RWPE2 (cell line): ENCODE results near the gene ANKRD6.
"Not testable (repeated sequence)": the region's sequence is repeated elsewhere in the genome, so short reads cannot be mapped to it uniquely, and the experiment has no call there.

Source experiments
- ATAC-seq: fragments of 200-7000 bp; cut with Tn5 transposase; 3 replicates; pipeline ENCODE4 v1.9.1; 2021; ENCODE audit warnings: low read depth
- DNase-seq: peaks from one replicate; pipeline ENCODE4 v3.0.0-alpha.2; 2020; ENCODE audit warnings: low spot score
- H3K27ac ChIP-seq: fragments of 450-650 bp; 2 replicates; pipeline ENCODE4 v1.5.1; 2017; ENCODE audit warnings: mild to moderate bottlenecking; ENCODE audit not compliant: poor library complexity, severe bottlenecking
- H3K27me3 ChIP-seq: fragments of 250-450 bp; sonication (Bioruptor Pico); 2 replicates; pipeline ENCODE4 v1.5.1; 2021; ENCODE audit warnings: mild to moderate bottlenecking, moderate library complexity; ENCODE audit not compliant: insufficient read depth, poor library complexity, severe bottlenecking
- H3K36me3 ChIP-seq: fragments of 250-450 bp; sonication (Bioruptor Pico); 2 replicates; pipeline ENCODE4 v1.5.1; 2020; ENCODE audit warnings: low read depth, mild to moderate bottlenecking, moderate library complexity
- H3K4me1 ChIP-seq: fragments of 250-450 bp; sonication (Bioruptor Pico); 2 replicates; pipeline ENCODE4 v1.5.1; 2021; ENCODE audit warnings: mild to moderate bottlenecking, moderate library complexity; ENCODE audit not compliant: insufficient read depth, poor library complexity, severe bottlenecking
- H3K4me3 ChIP-seq: fragments of 250-450 bp; sonication (Bioruptor Pico); 2 replicates; pipeline ENCODE4 v1.5.1; 2021; ENCODE audit warnings: mild to moderate bottlenecking, moderate library complexity; ENCODE audit not compliant: severe bottlenecking
- H3K9me3 ChIP-seq: fragments of 250-450 bp; sonication (Bioruptor Pico); 2 replicates; pipeline ENCODE4 v1.5.1; 2021; ENCODE audit warnings: mild to moderate bottlenecking, moderate library complexity; ENCODE audit not compliant: severe bottlenecking
- CTCF ChIP-seq: fragments of 450-650 bp; IDR thresholded peaks from one replicate; pipeline ENCODE4 v1.5.1; 2017; ENCODE audit warnings: mild to moderate bottlenecking, moderate library complexity; ENCODE audit not compliant: poor library complexity, severe bottlenecking

ANKRD6 gene

DNA sequence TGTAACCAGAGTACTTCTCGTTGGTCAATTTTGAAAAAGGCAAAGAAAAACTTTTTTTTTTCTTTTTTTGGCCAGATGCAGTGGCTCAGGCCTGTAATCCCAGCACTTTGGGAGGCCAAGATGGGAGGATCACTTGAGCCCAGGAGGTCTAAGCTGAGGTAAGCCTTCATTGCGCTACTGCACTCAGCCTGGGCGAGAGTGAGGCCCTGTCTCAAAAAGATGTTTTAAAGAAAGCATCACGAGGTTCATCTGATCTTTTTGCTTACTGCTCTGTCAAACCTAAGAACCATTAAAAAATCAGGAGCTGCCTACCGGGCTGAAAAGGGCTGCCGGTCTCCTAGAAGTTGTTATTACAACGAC is 205.0 kb downstream of the ANKRD6 start:
- Histone ChIP-seq H3K4me1 (peaks cover 13% of the 10 kb centered on the region), H3K27me3 (no peaks in the 10 kb centered on the region), H3K9me3 (no peaks in the 10 kb centered on the region), H3K36me3 (peaks cover 37% of the 10 kb centered on the region), H3K4me3 (peak overlapping the region; percentile 62), H3K27ac (peak overlapping the region; percentile 77)
- no peak for ATAC-seq
- DNase-seq: no peak
- no peak for TF ChIP-seq CTCF

- Histone ChIP-seq H3K27ac (peak within 1 kb of the TSS; percentile 77), H3K4me3 (peak within 1 kb of the TSS; percentile 62), H3K27me3 (no peaks in the 10 kb centered on the region), H3K9me3 (no peaks in the 10 kb centered on the region), H3K4me1 (peaks cover 13% of the 10 kb centered on the region), H3K36me3 (peaks cover 37% of the 10 kb centered on the region)
- ATAC-seq: peak; percentile 97
- no peak for TF ChIP-seq CTCF
- peak; percentile 94 for DNase-seq
These were observed 205.6 kb downstream of the ANKRD6 start, which contains the start of gene LYRM2 for GRCh38 chr6:89638320-89639195. TSS of gene LYRM2 (minus strand) at chr6:89638747. CDS start at chr6:89638716, 31 bp downstream.

- H3K27ac ChIP-seq: no peak overlapping the region
- H3K4me3 ChIP-seq: no peak overlapping the region
- H3K27me3 ChIP-seq: no peaks in the 10 kb centered on the region
- TF ChIP-seq CTCF: no peak
- H3K36me3 ChIP-seq: peaks cover 48% of the 10 kb centered on the region
- no peak for DNase-seq
- ATAC-seq: no peak
- H3K9me3 ChIP-seq: no peaks in the 10 kb centered on the region
- H3K4me1 ChIP-seq: peaks cover 19% of the 10 kb centered on the region
These were observed 207.9 kb downstream of the ANKRD6 start for GRCh38 chr6:89640804-89641203.

DNA sequence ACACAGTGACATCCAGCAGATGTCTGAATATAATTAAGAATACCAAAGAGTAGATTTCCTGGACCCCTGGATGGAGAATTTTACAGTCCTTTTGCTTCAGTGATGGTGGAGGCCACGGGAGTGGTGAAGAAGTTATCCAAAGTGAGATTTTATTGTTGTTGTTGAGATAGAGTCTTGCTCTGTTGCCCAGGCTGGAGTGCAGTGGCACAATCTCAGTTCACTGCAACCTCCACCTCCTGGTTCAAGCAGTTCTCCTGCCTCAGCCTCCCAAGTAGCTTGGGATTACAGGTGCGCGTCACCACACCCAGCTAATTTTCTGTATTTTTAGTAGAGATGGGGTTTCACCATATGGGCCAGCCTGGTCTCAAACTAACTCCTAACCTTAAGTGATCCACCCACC is 208.6 kb downstream of the ANKRD6 start:
- not testable (repeated sequence) for H3K9me3 ChIP-seq, DNase-seq, H3K27ac ChIP-seq, ATAC-seq, H3K4me3 ChIP-seq, H3K27me3 ChIP-seq
- peaks cover 48% of the 10 kb centered on the region for H3K36me3 ChIP-seq
- peaks cover 19% of the 10 kb centered on the region for H3K4me1 ChIP-seq

- Histone ChIP-seq H3K36me3 (peaks cover 50% of the 10 kb centered on the region), H3K27me3 (no peaks in the 10 kb centered on the region), H3K27ac (no peak overlapping the region), H3K9me3 (no peaks in the 10 kb centered on the region), H3K4me3 (no peak overlapping the region), H3K4me1 (peaks cover 10% of the 10 kb centered on the region)
- DNase-seq (no peak), ATAC-seq (no peak)
- TF ChIP-seq CTCF: no peak
These were observed 210.0 kb downstream of the ANKRD6 start for GRCh38 chr6:89642956-89643355.
